ENCODE results near the gene IL22RA1.

Gene IL22RA1

DNA sequence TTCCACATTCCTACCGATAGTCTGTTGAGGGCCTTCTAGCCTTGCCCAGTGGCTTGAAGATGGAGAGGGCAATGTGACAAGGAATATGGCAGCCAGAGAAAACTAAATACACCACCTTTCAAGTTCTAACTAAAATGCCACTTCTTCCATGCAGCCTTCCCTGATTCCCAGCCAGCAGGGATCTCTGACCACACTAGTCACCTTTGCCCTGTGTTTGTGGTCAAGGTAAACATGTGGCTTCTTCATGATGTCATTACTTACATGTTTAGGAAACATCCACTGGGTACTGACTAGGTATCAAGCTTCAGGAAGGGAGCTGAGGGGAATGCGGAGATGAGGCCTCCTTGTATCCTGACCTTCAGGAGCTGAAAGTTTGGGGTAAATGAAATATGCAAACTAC is 22.6 kb upstream of the IL22RA1 start:
- Histone ChIP-seq H3K9ac (ENCODE audit: low read length) (no peak overlapping the region), H4K8ac (ENCODE audit: low read length) (no peak overlapping the region), H3K4me1 (ENCODE audit: control insufficient read depth, insufficient read depth, low read depth, low read length) (no peaks in the 10 kb centered on the region), H2AFZ (ENCODE audit: low read depth, low read length) (no peak overlapping the region), H3K27ac (ENCODE audit: low read length, poor library complexity, severe bottlenecking) (no peak overlapping the region), H3K36me3 (ENCODE audit: control insufficient read depth in 1 of 2, insufficient read depth in 2 of 2, low read depth in 1 of 2, low read length in 2 of 2) (no peaks in the 10 kb centered on the region), H3K18ac (ENCODE audit: low read depth in 1 of 2, low read length in 2 of 2) (no peak overlapping the region), H2AK5ac (ENCODE audit: low read length, severe bottlenecking) (no peak overlapping the region), H3K4ac (ENCODE audit: low read depth in 1 of 2, low read length in 2 of 2) (no peak overlapping the region), H3K4me3 (ENCODE audit: insufficient read depth in 1 of 2, low read depth in 1 of 2, low read length in 2 of 2) (no peak overlapping the region), H2BK12ac (ENCODE audit: low read length in 2 of 2) (no peak overlapping the region), H2BK5ac (ENCODE audit: low read depth, low read length, poor library complexity, severe bottlenecking) (no peak overlapping the region), H3K27me3 (ENCODE audit: control insufficient read depth in 1 of 2, insufficient read depth in 1 of 2, low read length in 2 of 2) (peaks cover 32 to 73% of the 10 kb centered on the region in 2 experiments), H3K79me1 (replicated peaks; ENCODE audit: low read length, poor library complexity, severe bottlenecking) (no peaks in the 10 kb centered on the region), H2BK120ac (ENCODE audit: low read depth, low read length) (no peak overlapping the region), H2BK15ac (ENCODE audit: low read depth, poor library complexity, severe bottlenecking) (no peak overlapping the region), H3K9me3 (ENCODE audit: control insufficient read depth, low read length) (no peaks in the 10 kb centered on the region), H3K14ac (ENCODE audit: low read length in 2 of 2) (no peak overlapping the region), H3K23ac (ENCODE audit: low read length in 2 of 2) (no peak overlapping the region), H3K4me2 (ENCODE audit: low read length, poor library complexity, severe bottlenecking) (no peak overlapping the region), H4K91ac (ENCODE audit: low read length) (no peak overlapping the region)
- no peak for DNase-seq
- WGBS: 92% methylated on average over 2 of the region's 2 CpGs

DNA sequence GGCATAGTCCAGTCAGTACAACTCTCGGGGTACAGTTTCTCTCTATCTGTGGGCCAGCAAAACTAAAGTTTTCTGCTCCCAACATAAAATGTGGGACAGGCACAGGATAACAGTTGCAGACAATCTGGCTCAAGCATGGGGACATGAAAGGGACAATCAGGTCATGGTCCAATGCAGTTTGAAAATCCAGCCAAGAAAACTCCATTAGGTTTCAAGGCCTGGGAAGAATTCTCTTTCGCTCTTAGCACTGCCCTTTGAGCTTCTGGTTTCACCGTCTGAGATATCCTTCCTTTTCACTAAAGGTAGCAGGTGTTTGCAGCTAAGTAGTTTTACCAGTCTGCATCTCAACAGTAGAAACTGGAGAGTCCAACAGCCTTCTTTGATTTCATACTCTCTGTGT is 21.1 kb upstream of the IL22RA1 start:
- WGBS: 87% methylated on average over 3 of the region's 3 CpGs
- H3K79me1 ChIP-seq (replicated peaks; ENCODE audit: low read length, poor library complexity, severe bottlenecking): no peaks in the 10 kb centered on the region
- DNase-seq: no peak

DNA sequence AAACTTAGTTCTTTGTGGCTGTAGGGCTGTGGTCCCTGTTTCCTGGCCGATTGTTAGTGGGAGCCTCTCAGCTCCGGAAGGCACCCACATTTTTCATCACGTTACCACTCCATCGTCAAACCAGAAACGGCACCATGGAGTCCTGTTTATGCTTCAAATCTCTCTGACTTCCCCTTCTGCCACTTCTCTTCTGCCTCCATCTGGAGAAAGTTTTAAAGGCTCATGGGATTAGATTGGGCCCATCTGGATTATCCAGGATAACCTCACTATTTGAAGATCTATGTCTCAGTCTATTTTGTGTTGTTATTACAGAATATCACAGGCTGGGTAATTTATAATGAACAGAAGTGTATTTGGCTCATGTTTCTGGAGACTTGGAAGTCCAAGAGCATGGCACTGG is 19.3 kb upstream of the IL22RA1 start:
- no peak for DNase-seq
- Histone ChIP-seq H3K27ac (ENCODE audit: low read length, poor library complexity, severe bottlenecking) (no peak overlapping the region), H4K91ac (ENCODE audit: low read length) (no peak overlapping the region), H2BK12ac (ENCODE audit: low read length in 2 of 2) (no peak overlapping the region), H3K9ac (ENCODE audit: low read length) (no peak overlapping the region), H2BK120ac (ENCODE audit: low read depth, low read length) (no peak overlapping the region), H3K4ac (ENCODE audit: low read depth in 1 of 2, low read length in 2 of 2) (no peak overlapping the region), H3K4me1 (ENCODE audit: control insufficient read depth, insufficient read depth, low read depth, low read length) (no peaks in the 10 kb centered on the region), H3K36me3 (ENCODE audit: control insufficient read depth in 1 of 2, insufficient read depth in 2 of 2, low read depth in 1 of 2, low read length in 2 of 2) (no peaks in the 10 kb centered on the region), H3K14ac (ENCODE audit: low read length in 2 of 2) (no peak overlapping the region), H3K4me2 (ENCODE audit: low read length, poor library complexity, severe bottlenecking) (no peak overlapping the region), H2AFZ (ENCODE audit: low read depth, low read length) (no peak overlapping the region), H3K4me3 (ENCODE audit: insufficient read depth in 1 of 2, low read depth in 1 of 2, low read length in 2 of 2) (no peak overlapping the region), H2BK15ac (ENCODE audit: low read depth, poor library complexity, severe bottlenecking) (no peak overlapping the region), H3K18ac (ENCODE audit: low read depth in 1 of 2, low read length in 2 of 2) (no peak overlapping the region), H4K8ac (ENCODE audit: low read length) (no peak overlapping the region), H3K79me1 (replicated peaks; ENCODE audit: low read length, poor library complexity, severe bottlenecking) (no peaks in the 10 kb centered on the region), H3K9me3 (ENCODE audit: control insufficient read depth, low read length) (no peaks in the 10 kb centered on the region), H2BK5ac (ENCODE audit: low read depth, low read length, poor library complexity, severe bottlenecking) (no peak overlapping the region), H2AK5ac (ENCODE audit: low read length, severe bottlenecking) (no peak overlapping the region), H3K27me3 (ENCODE audit: control insufficient read depth in 1 of 2, insufficient read depth in 1 of 2, low read length in 2 of 2) (peaks cover 25 to 82% of the 10 kb centered on the region in 2 experiments), H3K23ac (ENCODE audit: low read length in 2 of 2) (no peak overlapping the region)
- 93% methylated on average over 5 of the region's 5 CpGs for WGBS

More for the DNA sequence above, 21.1 kb upstream of the IL22RA1 start:
- Histone ChIP-seq H3K9me3 (ENCODE audit: control insufficient read depth, low read length) (no peaks in the 10 kb centered on the region), H2BK12ac (ENCODE audit: low read length in 2 of 2) (no peak overlapping the region), H2BK15ac (ENCODE audit: low read depth, poor library complexity, severe bottlenecking) (no peak overlapping the region), H3K36me3 (ENCODE audit: control insufficient read depth in 1 of 2, insufficient read depth in 2 of 2, low read depth in 1 of 2, low read length in 2 of 2) (no peaks in the 10 kb centered on the region), H2BK120ac (ENCODE audit: low read depth, low read length) (no peak overlapping the region), H3K4me2 (ENCODE audit: low read length, poor library complexity, severe bottlenecking) (no peak overlapping the region), H3K9ac (ENCODE audit: low read length) (no peak overlapping the region), H3K27ac (ENCODE audit: low read length, poor library complexity, severe bottlenecking) (no peak overlapping the region), H3K4ac (ENCODE audit: low read depth in 1 of 2, low read length in 2 of 2) (no peak overlapping the region), H3K4me3 (ENCODE audit: insufficient read depth in 1 of 2, low read depth in 1 of 2, low read length in 2 of 2) (no peak overlapping the region), H3K4me1 (ENCODE audit: control insufficient read depth, insufficient read depth, low read depth, low read length) (no peaks in the 10 kb centered on the region), H4K91ac (ENCODE audit: low read length) (no peak overlapping the region), H3K23ac (ENCODE audit: low read length in 2 of 2) (no peak overlapping the region), H4K8ac (ENCODE audit: low read length) (no peak overlapping the region), H3K18ac (ENCODE audit: low read depth in 1 of 2, low read length in 2 of 2) (no peak overlapping the region), H2BK5ac (ENCODE audit: low read depth, low read length, poor library complexity, severe bottlenecking) (no peak overlapping the region), H3K27me3 (ENCODE audit: control insufficient read depth in 1 of 2, insufficient read depth in 1 of 2, low read length in 2 of 2) (peaks cover 29 to 72% of the 10 kb centered on the region in 2 experiments), H3K14ac (ENCODE audit: low read length in 2 of 2) (no peak overlapping the region), H2AK5ac (ENCODE audit: low read length, severe bottlenecking) (no peak overlapping the region), H2AFZ (ENCODE audit: low read depth, low read length) (no peak overlapping the region)

DNA sequence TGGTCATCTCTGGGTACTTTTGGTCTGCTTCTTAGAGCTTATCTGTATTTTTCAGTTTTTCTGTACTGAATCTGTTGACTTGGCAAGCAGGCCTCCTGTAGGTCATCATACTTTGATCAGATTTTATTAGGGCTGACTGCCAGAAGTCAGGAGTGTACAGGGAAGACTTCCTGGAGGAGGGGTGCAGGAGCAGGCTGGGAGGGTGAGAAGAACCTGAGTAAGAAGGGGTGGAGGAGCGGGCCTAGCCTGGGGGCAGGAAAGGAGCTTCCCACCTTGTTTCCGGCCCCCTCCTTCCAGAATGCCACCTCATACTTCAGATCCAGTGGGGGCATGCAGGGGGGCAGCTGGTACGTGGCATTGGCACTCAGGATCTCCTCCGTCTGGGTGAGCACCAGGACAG is 18.3 kb upstream of the IL22RA1 start:
- H3K4me3 ChIP-seq (ENCODE audit: insufficient read depth in 1 of 2, low read depth in 1 of 2, low read length in 2 of 2): no peak overlapping the region
- WGBS: 90% methylated on average over 4 of the region's 4 CpGs
- no peak overlapping the region for H4K8ac ChIP-seq (ENCODE audit: low read length)
- H2BK120ac ChIP-seq (ENCODE audit: low read depth, low read length): no peak overlapping the region
- H3K4me1 ChIP-seq (ENCODE audit: control insufficient read depth, insufficient read depth, low read depth, low read length): no peaks in the 10 kb centered on the region
- H3K9ac ChIP-seq (ENCODE audit: low read length): no peak overlapping the region
- no peak overlapping the region for H3K18ac ChIP-seq (ENCODE audit: low read depth in 1 of 2, low read length in 2 of 2)
- no peak overlapping the region for H3K4me2 ChIP-seq (ENCODE audit: low read length, poor library complexity, severe bottlenecking)
- H3K79me1 ChIP-seq (replicated peaks; ENCODE audit: low read length, poor library complexity, severe bottlenecking): no peaks in the 10 kb centered on the region
- H2AK5ac ChIP-seq (ENCODE audit: low read length, severe bottlenecking): no peak overlapping the region
- no peak overlapping the region for H4K91ac ChIP-seq (ENCODE audit: low read length)
- no peak for DNase-seq
- H2BK15ac ChIP-seq (ENCODE audit: low read depth, poor library complexity, severe bottlenecking): no peak overlapping the region
- H2BK12ac ChIP-seq (ENCODE audit: low read length in 2 of 2): no peak overlapping the region
- no peak overlapping the region for H3K27ac ChIP-seq (ENCODE audit: low read length, poor library complexity, severe bottlenecking)
- no peak overlapping the region for H3K4ac ChIP-seq (ENCODE audit: low read depth in 1 of 2, low read length in 2 of 2)
- H3K23ac ChIP-seq (ENCODE audit: low read length in 2 of 2): no peak overlapping the region
- no peaks in the 10 kb centered on the region for H3K36me3 ChIP-seq (ENCODE audit: control insufficient read depth in 1 of 2, insufficient read depth in 2 of 2, low read depth in 1 of 2, low read length in 2 of 2)
- H2BK5ac ChIP-seq (ENCODE audit: low read depth, low read length, poor library complexity, severe bottlenecking): no peak overlapping the region
- no peak overlapping the region for H2AFZ ChIP-seq (ENCODE audit: low read depth, low read length)
- peaks cover 25 to 80% of the 10 kb centered on the region in 2 experiments for H3K27me3 ChIP-seq (ENCODE audit: control insufficient read depth in 1 of 2, insufficient read depth in 1 of 2, low read length in 2 of 2)
- no peaks in the 10 kb centered on the region for H3K9me3 ChIP-seq (ENCODE audit: control insufficient read depth, low read length)
- no peak overlapping the region for H3K14ac ChIP-seq (ENCODE audit: low read length in 2 of 2)
